ENCODE data around the gene TACC2.

DNA sequence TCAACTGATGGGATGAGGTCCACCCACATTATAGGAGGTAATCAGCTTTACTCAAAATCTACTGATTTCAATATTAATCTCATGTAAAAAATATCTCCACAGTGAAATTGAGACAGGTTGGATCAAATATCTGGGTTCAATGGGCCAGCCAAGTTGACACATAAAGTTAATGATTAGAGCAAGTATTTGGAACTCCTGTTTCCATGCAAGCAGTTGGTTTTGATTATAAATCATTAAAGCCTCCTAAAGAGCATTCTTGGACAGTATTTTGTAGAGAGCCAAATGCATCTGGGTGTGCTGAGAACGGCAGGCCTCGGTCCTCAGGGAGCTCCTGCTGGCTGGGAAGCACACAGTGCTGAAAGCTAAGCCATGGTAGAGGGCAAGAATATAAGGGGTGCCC, 155.2 kb downstream of the TACC2 start:
- TF ChIP-seq, protein P1, sequence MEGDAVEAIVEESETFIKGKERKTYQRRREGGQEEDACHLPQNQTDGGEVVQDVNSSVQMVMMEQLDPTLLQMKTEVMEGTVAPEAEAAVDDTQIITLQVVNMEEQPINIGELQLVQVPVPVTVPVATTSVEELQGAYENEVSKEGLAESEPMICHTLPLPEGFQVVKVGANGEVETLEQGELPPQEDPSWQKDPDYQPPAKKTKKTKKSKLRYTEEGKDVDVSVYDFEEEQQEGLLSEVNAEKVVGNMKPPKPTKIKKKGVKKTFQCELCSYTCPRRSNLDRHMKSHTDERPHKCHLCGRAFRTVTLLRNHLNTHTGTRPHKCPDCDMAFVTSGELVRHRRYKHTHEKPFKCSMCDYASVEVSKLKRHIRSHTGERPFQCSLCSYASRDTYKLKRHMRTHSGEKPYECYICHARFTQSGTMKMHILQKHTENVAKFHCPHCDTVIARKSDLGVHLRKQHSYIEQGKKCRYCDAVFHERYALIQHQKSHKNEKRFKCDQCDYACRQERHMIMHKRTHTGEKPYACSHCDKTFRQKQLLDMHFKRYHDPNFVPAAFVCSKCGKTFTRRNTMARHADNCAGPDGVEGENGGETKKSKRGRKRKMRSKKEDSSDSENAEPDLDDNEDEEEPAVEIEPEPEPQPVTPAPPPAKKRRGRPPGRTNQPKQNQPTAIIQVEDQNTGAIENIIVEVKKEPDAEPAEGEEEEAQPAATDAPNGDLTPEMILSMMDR (IDR thresholded peaks at IDR 0.05), result no peak
- TF ChIP-seq POLR2A (IDR thresholded peaks at IDR 0.05) (no peak), EP300 (IDR thresholded peaks at IDR 0.05) (no peak)

Data from tibial nerve (tissue), 4 donors.